GM12801 (cell line): ENCODE data around the gene DDX43.

ENCODE experiments used
- CTCF ChIP-seq: IDR thresholded peaks from one replicate; pipeline ENCODE4 v1.5.1; 2011; ENCODE audit warnings: control low read depth; ENCODE audit not compliant: insufficient read length; ENCODE audit errors: extremely low read depth

DDX43 gene

GRCh38 chr6:73418081-73418741 is 23.6 kb downstream of the DDX43 start:
- TF ChIP-seq CTCF = no peak

- TF ChIP-seq CTCF = no peak
These were observed 26.9 kb downstream of the DDX43 start for GRCh38 chr6:73421534-73421933.

GRCh38 chr6:73435236-73435635 is 40.6 kb downstream of the DDX43 start:
- TF ChIP-seq CTCF = no peak

GRCh38 chr6:73443555-73443954 is 48.9 kb downstream of the DDX43 start:
- TF ChIP-seq CTCF = no peak

- TF ChIP-seq CTCF = no peak
These were observed 56.8 kb downstream of the DDX43 start for GRCh38 chr6:73451223-73452106.

- no peak for TF ChIP-seq CTCF
These were observed 57.5 kb downstream of the DDX43 start, which contains the start of gene CGAS for GRCh38 chr6:73452107-73452461. TSS of gene CGAS (minus strand) at chr6:73452297. CDS start at chr6:73452181, 116 bp downstream.

GRCh38 chr6:73455865-73456629 is 61.4 kb downstream of the DDX43 start:
- TF ChIP-seq CTCF = no peak
